Ovary (tissue), 3 donors: ENCODE measurements around the gene FMO2.

ENCODE experiments used
- CTCF ChIP-seq, 3 donors: fragments of 450-650 bp in 2 of 3; fragments of 200-600 bp in 1 of 3; IDR thresholded peaks; one replicate each; pipeline versions ENCODE4 v1.5.1 to v1.8.0; 2016 to 2022; ENCODE audit warnings: antibody characterized with exemption in 3 of 3, mild to moderate bottlenecking in 1 of 3
- EP300 ChIP-seq: sonication (generic); formaldehyde crosslinking; IDR thresholded peaks from one replicate; pipeline ENCODE4 v1.6.1; 2017; ENCODE audit warnings: antibody characterized with exemption
- POLR2A ChIP-seq: fragments of 450-650 bp; IDR thresholded peaks from one replicate; pipeline ENCODE4 v1.6.1; 2017; ENCODE audit warnings: antibody characterized with exemption, mild to moderate bottlenecking, moderate library complexity
- donor health status: DM: no; HTN: no; CAD: no.

- TF ChIP-seq CTCF (IDR thresholded peaks at IDR 0.05) (no peak), POLR2A (no peak), EP300 (no peak)
Measured at GRCh38 chr1:171138980-171139379, 46.1 kb upstream of the FMO2 start.
